Fibroblast of lung (primary cell): Measurements from ENCODE around the gene CTXN3. TPM values are rescaled to one million over a fixed set of nuclear protein-coding genes. Genes with fewer than 3 reads are reported as not detected.

Experiments
- DNase-seq, 2 donors: peaks; one replicate each; pipeline versions ENCODE4 v3.0.0 to v3.0.0-alpha.2; 2010; ENCODE audit warnings: low read depth in 2 of 2
- H2AFZ ChIP-seq: 2 replicates; pipeline ENCODE4 v1.5.1; 2012; ENCODE audit warnings: low read length, control low read depth, inconsistent platforms
- H3K27ac ChIP-seq: 2 replicates; pipeline ENCODE4 v1.5.1; 2011; ENCODE audit warnings: low read length, control low read depth; ENCODE audit not compliant: insufficient read depth
- H3K27me3 ChIP-seq: 2 replicates; pipeline ENCODE4 v1.5.1; 2011; ENCODE audit warnings: mild to moderate bottlenecking, low read length; ENCODE audit not compliant: control insufficient read depth, insufficient read depth
- H3K36me3 ChIP-seq: 2 replicates; pipeline ENCODE4 v1.5.1; 2011; ENCODE audit warnings: low read length; ENCODE audit not compliant: control insufficient read depth, insufficient read depth
- H3K4me1 ChIP-seq: 2 replicates; pipeline ENCODE4 v1.5.1; 2011; ENCODE audit warnings: low read length; ENCODE audit not compliant: control insufficient read depth, insufficient read depth; ENCODE audit errors: extremely low read depth
- H3K4me2 ChIP-seq: 2 replicates; pipeline ENCODE4 v1.5.1; 2011; ENCODE audit warnings: low read length, control low read depth; ENCODE audit not compliant: insufficient read depth; ENCODE audit errors: extremely low read depth
- H3K4me3 ChIP-seq, 4 experiments: fragments of 200-600 bp in 1 of 4; sonication (generic) in 1 of 4; replicated peaks in 1 of 4; 2 replicates each; pipeline ENCODE4 v1.5.1; 2011 to 2016; ENCODE audit warnings: low read length in 4 of 4, low read depth in 3 of 4, mild to moderate bottlenecking in 3 of 4, control low read depth in 2 of 4, inconsistent platforms in 1 of 4, mixed read lengths in 1 of 4; ENCODE audit not compliant: insufficient read depth in 1 of 4; ENCODE audit errors: control extremely low read depth in 1 of 4
- H3K79me2 ChIP-seq: 2 replicates; pipeline ENCODE4 v1.5.1; 2012; ENCODE audit warnings: mild to moderate bottlenecking, low read length, inconsistent platforms; ENCODE audit not compliant: control insufficient read depth, insufficient read depth
- H3K9ac ChIP-seq: 2 replicates; pipeline ENCODE4 v1.5.1; 2011; ENCODE audit warnings: mild to moderate bottlenecking, low read length, control low read depth; ENCODE audit not compliant: insufficient read depth
- H3K9me3 ChIP-seq: 2 replicates; pipeline ENCODE4 v1.5.1; 2012; ENCODE audit warnings: low read depth, low read length; ENCODE audit not compliant: control insufficient read depth, insufficient read depth
- H4K20me1 ChIP-seq: 2 replicates; pipeline ENCODE4 v1.5.1; 2011; ENCODE audit warnings: low read length; ENCODE audit not compliant: control insufficient read depth, insufficient read depth; ENCODE audit errors: extremely low read depth
- CTCF ChIP-seq, 2 donors: IDR thresholded peaks in 1 of 2; conservative IDR thresholded peaks in 1 of 2; 1 replicate in 1 of 2; 2 replicates in 1 of 2; pipeline ENCODE4 v1.5.1; 2011 to 2012; ENCODE audit warnings: low read length in 2 of 2, control low read depth in 1 of 2, inconsistent platforms in 1 of 2, low read depth in 1 of 2, mild to moderate bottlenecking in 1 of 2
- EZH2 ChIP-seq: IDR thresholded peaks from 2 replicates; pipeline ENCODE4 v1.5.1; 2012; ENCODE audit warnings: low read length, control low read depth, mild to moderate bottlenecking; ENCODE audit errors: missing control alignments
- polyA plus RNA-seq, 2 donors: library from polyadenylated mRNA; depleted of rRNA in 1 of 2; stranded (reverse) in 1 of 2; unstranded in 1 of 2; fragments of >200 nt; gene quantifications; 2 replicates each; pipeline ENCODE4 v1.2.1, GENCODE V29; 2011 to 2012; ENCODE audit warnings: missing spikeins in 1 of 2
- total RNA-seq: library from RNA; depleted of rRNA; stranded (reverse); fragments of >200 nt; gene quantifications from 2 replicates; pipeline ENCODE4 v1.2.1, GENCODE V29; 2014

The CTXN3 gene
- total and polyA plus RNA-seq, 2 donors (not counting 1 experiment from before 2014, with no cell fraction given) = not detected

- H3K9me3 ChIP-seq = no peaks in the 10 kb centered on the region
- H3K9ac ChIP-seq = no peak overlapping the region
- no peaks in the 10 kb centered on the region for H3K36me3 ChIP-seq
- TF ChIP-seq CTCF (conservative IDR thresholded peaks at IDR 0.05 in 1 of 2, IDR thresholded peaks at IDR 0.05 in 1 of 2; ENCODE audit: low read depth in 1 of 2, low read length in 2 of 2) (no peak), EZH2 (no peak)
- H3K4me1 ChIP-seq = no peaks in the 10 kb centered on the region
- no peak overlapping the region for H3K27ac ChIP-seq
- no peaks in the 10 kb centered on the region for H3K79me2 ChIP-seq
- H3K27me3 ChIP-seq = no peaks in the 10 kb centered on the region
- H3K4me2 ChIP-seq = no peak overlapping the region
- no peak overlapping the region for H2AFZ ChIP-seq
- H3K4me3 ChIP-seq = no peak overlapping the region
- no peaks in the 10 kb centered on the region for H4K20me1 ChIP-seq
- DNase-seq = no peak
Measured at GRCh38 chr5:127619908-127620479, 28.9 kb upstream of the CTXN3 start.

- Histone ChIP-seq H3K36me3 (no peaks in the 10 kb centered on the region), H4K20me1 (no peaks in the 10 kb centered on the region), H3K79me2 (no peaks in the 10 kb centered on the region), H3K4me3 (no peak overlapping the region), H3K4me2 (no peak overlapping the region), H2AFZ (no peak overlapping the region), H3K27me3 (no peaks in the 10 kb centered on the region), H3K4me1 (no peaks in the 10 kb centered on the region), H3K9ac (no peak overlapping the region), H3K27ac (no peak overlapping the region), H3K9me3 (no peaks in the 10 kb centered on the region)
- TF ChIP-seq CTCF (conservative IDR thresholded peaks at IDR 0.05 in 1 of 2, IDR thresholded peaks at IDR 0.05 in 1 of 2; ENCODE audit: low read depth in 1 of 2, low read length in 2 of 2) (no peak), EZH2 (no peak)
- DNase-seq = no peak
Measured at GRCh38 chr5:127621601-127622325, 27.1 kb upstream of the CTXN3 start.

- Histone ChIP-seq H3K9ac (no peak overlapping the region), H3K36me3 (no peaks in the 10 kb centered on the region), H3K9me3 (no peaks in the 10 kb centered on the region), H3K27me3 (no peaks in the 10 kb centered on the region), H3K27ac (no peak overlapping the region), H4K20me1 (no peaks in the 10 kb centered on the region), H3K4me2 (no peak overlapping the region), H3K79me2 (no peaks in the 10 kb centered on the region), H2AFZ (no peak overlapping the region), H3K4me3 (no peak overlapping the region), H3K4me1 (no peaks in the 10 kb centered on the region)
- TF ChIP-seq EZH2 (no peak), CTCF (conservative IDR thresholded peaks at IDR 0.05 in 1 of 2, IDR thresholded peaks at IDR 0.05 in 1 of 2; ENCODE audit: low read depth in 1 of 2, low read length in 2 of 2) (no peak)
- DNase-seq = peak in 1 of 2 donors; percentile 12
Measured at GRCh38 chr5:127634007-127634406, 14.9 kb upstream of the CTXN3 start.
